ENCODE measurements around the gene CHN1. TPM values are rescaled to one million over a fixed set of nuclear protein-coding genes. Genes with fewer than 3 reads are reported as not detected.

Gene CHN1
- total RNA-seq, 1 donor = 2.3 TPM

DNA sequence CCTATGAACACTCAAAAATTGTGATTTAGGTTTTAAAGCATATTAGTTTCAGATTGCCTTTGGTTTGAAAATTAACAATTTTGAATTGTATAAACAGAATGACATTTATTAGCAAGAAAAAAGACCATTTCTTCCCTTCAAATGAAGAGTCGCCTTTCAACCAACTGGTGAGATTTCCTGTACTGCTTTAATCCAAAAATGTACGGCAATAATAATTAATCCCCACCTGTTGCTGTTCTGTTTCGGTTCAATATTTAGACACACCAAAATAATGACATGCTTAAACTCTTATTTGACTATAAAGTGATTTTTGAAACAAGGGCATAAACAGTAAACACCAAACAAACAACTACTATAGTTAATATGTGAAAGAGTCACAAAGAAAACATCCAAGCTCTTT, 39.6 kb downstream of the CHN1 start:
- TF ChIP-seq, protein P1, sequence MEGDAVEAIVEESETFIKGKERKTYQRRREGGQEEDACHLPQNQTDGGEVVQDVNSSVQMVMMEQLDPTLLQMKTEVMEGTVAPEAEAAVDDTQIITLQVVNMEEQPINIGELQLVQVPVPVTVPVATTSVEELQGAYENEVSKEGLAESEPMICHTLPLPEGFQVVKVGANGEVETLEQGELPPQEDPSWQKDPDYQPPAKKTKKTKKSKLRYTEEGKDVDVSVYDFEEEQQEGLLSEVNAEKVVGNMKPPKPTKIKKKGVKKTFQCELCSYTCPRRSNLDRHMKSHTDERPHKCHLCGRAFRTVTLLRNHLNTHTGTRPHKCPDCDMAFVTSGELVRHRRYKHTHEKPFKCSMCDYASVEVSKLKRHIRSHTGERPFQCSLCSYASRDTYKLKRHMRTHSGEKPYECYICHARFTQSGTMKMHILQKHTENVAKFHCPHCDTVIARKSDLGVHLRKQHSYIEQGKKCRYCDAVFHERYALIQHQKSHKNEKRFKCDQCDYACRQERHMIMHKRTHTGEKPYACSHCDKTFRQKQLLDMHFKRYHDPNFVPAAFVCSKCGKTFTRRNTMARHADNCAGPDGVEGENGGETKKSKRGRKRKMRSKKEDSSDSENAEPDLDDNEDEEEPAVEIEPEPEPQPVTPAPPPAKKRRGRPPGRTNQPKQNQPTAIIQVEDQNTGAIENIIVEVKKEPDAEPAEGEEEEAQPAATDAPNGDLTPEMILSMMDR (IDR thresholded peaks at IDR 0.05; ENCODE audit: insufficient read depth, low read length) = no peak
- DNase-seq (ENCODE audit: low read depth) = no peak
- H3K4me3 ChIP-seq (ENCODE audit: low read depth, low read length) = no peak overlapping the region

DNA sequence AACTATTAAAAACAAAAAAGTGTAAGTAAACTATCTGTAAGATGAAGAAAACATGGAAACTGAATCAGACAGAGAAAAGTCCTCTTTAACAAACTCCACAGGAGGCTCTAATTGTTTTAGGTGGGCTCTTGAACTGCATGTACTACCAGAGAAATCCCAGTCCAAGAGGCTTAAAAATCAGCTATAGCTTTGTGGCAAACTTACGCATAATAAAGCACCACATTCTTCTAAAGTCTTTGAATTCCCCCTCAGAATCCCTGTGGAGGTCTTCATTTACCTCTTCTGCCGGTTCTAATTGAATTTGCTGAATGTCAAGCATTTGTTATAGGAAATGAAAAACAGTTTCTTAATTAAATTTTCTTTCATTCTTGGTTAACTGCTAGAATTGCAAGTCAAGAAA, 40.8 kb downstream of the CHN1 start:
- DNase-seq (ENCODE audit: low read depth) = no peak
- H3K4me3 ChIP-seq (ENCODE audit: low read depth, low read length) = no peak overlapping the region
- TF ChIP-seq, protein P1 (IDR thresholded peaks at IDR 0.05; ENCODE audit: insufficient read depth, low read length) = no peak

DNA sequence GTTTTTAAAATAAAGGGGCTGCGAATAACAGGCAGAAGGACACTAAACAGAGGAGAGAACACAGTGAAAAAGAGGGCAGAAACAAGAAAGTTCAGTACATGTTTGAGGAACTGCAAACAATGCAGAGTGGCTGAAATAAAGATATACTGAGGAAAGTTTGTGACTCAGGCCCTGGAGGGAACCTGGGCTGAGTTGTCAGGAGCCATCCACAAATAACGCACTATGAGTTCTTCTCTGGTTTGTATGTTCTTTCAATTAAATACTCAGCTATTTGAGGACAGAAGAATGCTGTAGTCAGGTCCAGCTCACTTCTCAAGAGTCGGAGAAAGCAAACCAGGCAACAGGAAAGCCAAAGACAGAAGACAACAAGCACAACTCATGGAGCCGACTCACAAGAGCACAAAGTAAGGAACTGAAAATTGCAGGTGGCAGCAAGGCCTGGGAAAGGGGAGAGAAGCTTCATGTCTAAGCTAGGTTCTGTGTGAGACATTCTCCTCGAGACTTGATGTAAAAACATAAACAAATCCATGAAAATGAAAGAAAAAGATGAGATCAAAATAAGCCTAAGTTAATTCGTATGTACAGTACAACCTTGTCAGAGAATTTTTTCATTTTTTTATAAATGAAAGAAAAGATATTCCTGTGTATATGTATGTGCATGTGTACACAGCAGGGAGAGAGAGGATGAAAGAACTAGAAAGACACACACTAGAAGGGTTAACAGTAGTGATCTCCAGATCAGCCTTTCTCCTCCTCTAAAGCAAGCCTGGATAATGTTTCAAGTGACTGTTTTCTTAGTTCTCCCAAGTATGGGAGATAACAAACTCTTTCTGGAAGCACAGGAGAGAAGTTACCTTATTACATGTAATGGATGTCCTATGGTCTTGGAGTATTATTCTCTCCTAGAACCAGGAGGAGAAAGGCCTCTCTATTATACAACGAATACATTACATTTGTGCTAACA, 41.5 kb downstream of the CHN1 start:
- DNase-seq (ENCODE audit: low read depth) = no peak

DNA sequence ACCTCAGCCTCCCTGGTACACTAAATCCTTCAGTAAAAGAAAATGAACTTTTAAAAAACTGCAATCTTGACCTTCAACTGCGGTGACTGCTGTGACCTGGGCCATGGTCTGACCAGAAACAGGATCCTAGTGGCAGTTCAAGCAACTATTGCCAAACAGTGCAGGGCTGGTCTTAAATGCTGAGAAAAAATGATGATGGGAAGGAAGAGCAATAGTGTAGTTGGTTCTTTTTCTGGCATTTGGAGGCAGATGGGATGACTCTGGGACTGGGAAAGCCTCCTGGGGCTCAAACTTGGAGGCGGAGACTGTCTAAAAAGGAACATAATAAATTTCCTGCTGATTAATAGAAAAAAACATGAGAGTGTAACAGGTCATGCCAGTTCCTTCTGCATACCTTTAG, 45.4 kb downstream of the CHN1 start:
- DNase-seq (ENCODE audit: low read depth) = no peak
- TF ChIP-seq, protein P1 (IDR thresholded peaks at IDR 0.05; ENCODE audit: insufficient read depth, low read length) = no peak
- no peak overlapping the region for H3K4me3 ChIP-seq (ENCODE audit: low read depth, low read length)

More for the DNA sequence above, 41.5 kb downstream of the CHN1 start:
- TF ChIP-seq, protein P1 (IDR thresholded peaks at IDR 0.05; ENCODE audit: insufficient read depth, low read length) = no peak
- no peak overlapping the region for H3K4me3 ChIP-seq (ENCODE audit: low read depth, low read length)

DNA sequence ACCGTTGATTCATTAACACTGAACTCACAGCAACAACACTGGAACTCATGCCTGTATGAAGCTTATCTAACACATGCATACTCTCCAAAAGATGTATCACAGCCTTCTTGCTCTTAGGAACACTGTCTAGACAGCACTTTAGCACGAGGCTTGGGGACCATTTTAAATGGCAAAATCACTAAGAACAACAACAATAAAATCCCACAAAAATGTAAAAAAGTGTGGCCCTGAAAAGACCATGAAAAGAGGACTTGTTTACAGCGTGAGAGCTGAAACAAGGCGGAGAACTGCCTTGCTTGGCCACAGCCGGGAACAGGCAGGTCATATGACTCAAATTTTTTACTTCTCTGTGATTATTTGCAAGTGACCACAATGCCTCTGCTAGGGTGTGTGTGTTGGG, 48.1 kb downstream of the CHN1 start:
- DNase-seq (ENCODE audit: low read depth) = no peak
- TF ChIP-seq, protein P1 (IDR thresholded peaks at IDR 0.05; ENCODE audit: insufficient read depth, low read length) = no peak
- H3K4me3 ChIP-seq (ENCODE audit: low read depth, low read length) = no peak overlapping the region

DNA sequence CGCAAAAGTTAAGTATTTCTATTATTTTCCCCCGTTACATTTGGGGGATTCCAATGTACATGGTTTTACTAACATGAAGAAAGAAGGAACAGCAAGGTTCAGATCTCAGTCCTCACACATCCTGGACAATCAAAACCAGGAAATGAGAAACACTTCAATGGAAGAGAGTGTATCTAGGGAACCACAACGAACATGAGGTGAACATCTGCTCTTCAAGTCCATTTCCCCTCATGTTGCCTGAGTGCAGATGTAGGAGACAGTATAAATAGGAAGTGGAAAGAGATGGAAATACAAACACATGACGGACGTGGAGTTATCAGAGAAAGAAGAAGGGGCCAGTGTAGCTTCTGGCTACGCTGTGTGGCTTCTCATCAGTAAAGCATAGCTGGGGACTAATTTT, 52.6 kb downstream of the CHN1 start:
- TF ChIP-seq, protein P1 (IDR thresholded peaks at IDR 0.05; ENCODE audit: insufficient read depth, low read length) = no peak
- no peak for DNase-seq (ENCODE audit: low read depth)
- H3K4me3 ChIP-seq (ENCODE audit: low read depth, low read length) = no peak overlapping the region
